ACHN (cell line): ENCODE data around the gene MYO1A.
A peak's percentile ranks its signal among the peaks of the same experiment; 100 is the strongest.
"Not testable (repeated sequence)": the region's sequence is repeated elsewhere in the genome, so short reads cannot be mapped to it uniquely, and the experiment has no call there.

Source experiments
- DNase-seq: peaks from one replicate; pipeline ENCODE4 v3.0.0-alpha.2; 2015
- in situ Hi-C: cut with HindIII; loops from 2 replicates; pipeline ENCODE4 v1.10.0; 2017; ENCODE audit warnings: low sequenced_read_pairs, low pct_ligation_motif_present, low pct_unique_long_range_greater_than_20kb

MYO1A gene

DNA sequence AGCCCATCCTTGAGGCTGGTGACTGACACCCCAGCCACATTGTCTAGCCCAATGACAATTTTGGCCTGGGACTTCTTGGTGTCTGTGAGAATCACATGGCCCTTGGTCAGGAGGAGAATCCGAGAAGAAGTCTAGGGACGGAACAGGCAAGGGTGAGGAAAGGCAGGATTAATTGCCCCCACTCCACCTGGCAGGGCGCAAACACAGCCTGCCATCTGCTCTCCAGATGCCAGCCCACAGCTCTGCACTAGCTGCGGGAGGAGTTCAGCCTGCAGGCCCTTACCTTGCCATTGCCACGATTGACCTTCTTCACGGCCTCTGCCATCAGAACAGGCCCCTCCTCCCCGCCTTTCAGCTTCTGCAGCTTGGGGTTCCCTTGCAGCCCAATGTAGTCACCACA lies 20.5 kb downstream of the MYO1A start:
- DNase-seq: no peak
- in situ Hi-C loops: no loop called here

DNA sequence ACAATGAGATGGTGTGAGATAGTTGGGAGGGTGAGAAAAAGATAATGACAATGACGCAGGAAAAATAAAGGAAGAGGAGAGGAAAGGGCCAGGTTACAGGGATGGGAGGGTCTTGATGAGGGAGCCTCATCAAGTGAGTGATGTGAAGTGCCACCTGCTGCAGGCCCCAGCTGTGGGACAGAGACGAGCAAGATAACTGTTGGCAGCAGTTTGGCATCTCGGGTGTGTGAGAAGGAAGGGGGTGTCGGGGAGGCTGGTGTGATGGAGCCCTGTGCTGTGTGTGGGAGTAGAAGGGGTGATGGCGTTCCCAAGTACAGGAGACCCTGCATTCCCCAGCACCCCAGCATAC lies 22.1 kb downstream of the MYO1A start:
- in situ Hi-C loops: no loop called here

DNA sequence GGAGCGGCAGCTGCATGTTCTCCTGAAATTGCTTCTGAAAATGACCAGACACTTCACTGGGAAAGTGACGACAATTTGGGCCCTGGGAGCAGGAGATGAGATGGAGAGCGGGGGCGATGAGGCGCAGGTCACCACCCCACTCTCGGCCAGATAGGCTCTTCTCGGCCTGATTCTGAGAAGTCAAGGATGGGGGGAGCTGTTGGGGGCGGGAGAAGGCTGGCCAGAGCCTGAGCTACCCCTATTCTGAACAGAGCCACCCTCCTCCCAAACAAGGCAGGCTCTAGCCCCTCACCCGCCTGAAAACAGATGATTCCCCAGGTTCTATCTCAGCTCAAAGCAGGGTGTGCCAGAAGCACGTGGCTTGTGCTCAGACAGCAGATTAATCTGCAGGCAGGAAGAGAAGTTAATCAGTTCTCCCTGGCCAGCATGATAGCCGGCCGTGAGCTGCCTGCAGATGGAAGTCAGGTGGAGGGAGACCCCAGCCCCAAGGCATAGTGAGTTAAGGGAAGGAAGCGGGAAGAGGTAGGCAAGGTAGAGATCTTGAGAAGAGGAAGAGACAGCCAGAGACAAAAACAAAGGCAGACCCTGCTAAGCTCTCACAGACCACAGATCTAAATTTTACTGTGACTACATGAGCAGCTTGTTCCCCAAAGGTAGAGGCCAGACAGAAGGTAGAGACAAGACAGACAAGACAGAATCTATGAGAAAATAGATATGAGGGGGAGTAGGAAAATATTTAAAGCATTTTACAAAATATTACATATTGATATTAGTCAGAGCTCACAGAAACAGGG lies 22.7 kb downstream of the MYO1A start:
- in situ Hi-C loops: no loop called here
- no peak for DNase-seq

More for the DNA sequence above, 22.1 kb downstream of the MYO1A start:
- no peak for DNase-seq

DNA sequence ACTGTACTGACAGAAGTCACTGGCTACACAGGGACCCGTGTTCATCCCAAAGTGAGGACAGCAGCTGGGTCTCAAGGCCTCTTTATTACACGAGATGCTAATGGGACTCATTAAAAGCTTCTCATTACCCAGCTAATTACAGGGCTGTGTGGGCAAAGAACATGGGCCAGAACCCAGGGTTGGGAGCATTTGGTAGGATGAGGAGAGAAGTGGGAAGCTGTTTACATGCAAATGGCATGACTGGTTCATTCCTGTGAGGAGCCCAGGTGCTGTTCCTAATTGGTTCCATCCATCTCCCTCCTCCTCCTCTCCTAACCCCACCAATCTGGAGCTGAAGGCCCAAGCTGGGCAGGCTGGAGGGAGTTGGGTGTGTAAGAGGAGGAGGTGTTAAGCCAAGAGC lies 24.7 kb downstream of the MYO1A start:
- no peak for DNase-seq
- in situ Hi-C loops: no loop called here

GRCh38 chr12:57022324-57022723 lies 27.6 kb downstream of the MYO1A start:
- DNase-seq, in situ Hi-C loops: not testable (repeated sequence)

GRCh38 chr12:57019983-57020719 lies 29.8 kb downstream of the MYO1A start:
- no peak for DNase-seq
- in situ Hi-C loops: no loop called here

DNA sequence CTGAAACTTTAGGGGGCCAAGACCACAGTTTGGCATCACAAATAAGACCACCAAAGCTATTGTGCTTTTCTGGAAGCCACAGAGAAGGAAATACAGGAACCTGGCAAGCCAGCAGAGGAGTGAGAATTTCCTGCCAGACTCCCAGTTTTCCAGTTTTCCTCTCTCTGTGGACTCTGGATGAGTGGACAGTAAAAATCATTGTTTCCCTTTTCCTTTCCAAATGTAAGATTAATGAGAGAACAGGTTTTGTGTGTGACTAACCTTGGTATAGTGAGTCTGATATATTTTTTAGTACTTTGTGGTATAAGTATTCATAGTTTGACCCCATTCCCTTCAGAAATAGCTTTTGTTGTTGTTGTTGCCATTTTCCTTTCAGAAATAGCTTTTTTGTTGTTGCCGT lies 31.0 kb downstream of the MYO1A start:
- in situ Hi-C loops: no loop called here

GRCh38 chr12:57018353-57018752 lies 31.6 kb downstream of the MYO1A start:
- DNase-seq, in situ Hi-C loops: not testable (repeated sequence)

More for the DNA sequence above, 31.0 kb downstream of the MYO1A start:
- no peak for DNase-seq

DNA sequence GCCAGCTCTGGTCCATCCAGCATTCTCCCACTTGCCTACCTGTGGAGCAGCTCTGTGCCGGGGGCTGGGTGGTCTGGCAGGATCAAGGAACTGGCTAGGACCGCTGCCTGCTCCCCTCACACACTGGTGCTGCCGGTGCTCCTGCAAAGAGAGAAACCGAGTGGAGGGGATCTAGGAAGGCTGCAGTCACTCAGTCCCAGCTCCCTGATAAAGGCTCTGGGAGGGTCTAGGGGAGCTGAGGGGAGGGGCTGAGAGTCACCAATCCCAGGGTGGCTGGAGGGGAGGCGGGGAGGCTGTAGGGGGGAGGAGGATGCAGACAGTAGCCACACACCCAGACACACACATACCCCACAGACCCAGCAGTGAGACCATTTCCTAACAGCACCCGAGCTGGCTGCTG lies 33.6 kb downstream of the MYO1A start, which contains the start of gene TAC3:
TAC3 (minus strand) TSS at position 182 of the 400 bp plus-strand sequence. CDS start 732 bp downstream, outside the sequence.
- DNase-seq: no peak
- in situ Hi-C loops: no loop called here

DNA sequence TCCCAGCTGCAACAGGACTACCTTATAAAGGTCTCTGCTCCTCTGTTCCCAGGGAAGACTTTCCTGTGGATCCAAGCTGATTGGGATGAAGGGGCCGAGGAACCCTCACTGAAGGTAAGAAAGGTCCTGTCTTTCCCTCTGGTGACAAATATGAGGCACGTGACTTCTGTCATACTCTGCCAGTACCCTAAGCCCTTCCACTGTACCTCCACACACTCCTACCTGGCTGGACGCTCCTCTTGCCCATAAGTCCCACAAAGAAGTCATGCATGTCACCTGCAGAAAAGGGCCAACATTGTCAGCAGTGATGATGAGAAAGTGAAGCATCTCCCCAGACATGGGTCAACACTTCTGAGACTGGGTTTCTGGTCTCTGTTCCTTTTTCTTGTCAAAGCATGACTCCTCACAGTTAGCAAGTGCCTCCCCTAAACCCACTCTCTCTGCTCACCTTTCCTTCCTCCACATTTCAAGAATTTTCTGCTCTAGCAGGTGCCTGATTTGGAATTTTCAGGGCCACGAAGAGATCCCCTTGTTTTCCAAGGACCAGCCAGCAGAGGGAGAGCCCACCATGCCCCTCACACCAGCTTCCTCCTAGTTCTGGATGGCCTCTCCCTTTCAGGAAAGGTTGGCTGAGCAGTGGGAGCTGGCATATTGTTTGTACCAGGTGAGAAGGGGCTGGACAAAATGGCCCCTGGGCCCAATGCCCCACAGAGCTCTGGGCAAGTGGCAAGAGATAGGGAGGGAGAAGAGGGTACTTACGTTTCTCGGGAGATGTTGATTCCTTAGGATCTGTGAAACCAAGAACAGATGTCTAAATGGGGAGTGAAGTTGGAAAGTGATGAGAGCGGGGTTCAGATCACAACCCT lies 37.1 kb downstream of the MYO1A start:
- no peak for DNase-seq
- in situ Hi-C loops: no loop called here

- in situ Hi-C loops: no loop called here
- DNase-seq: no peak
Measured at GRCh38 chr12:57011438-57012424, 38.2 kb downstream of the MYO1A start.

DNA sequence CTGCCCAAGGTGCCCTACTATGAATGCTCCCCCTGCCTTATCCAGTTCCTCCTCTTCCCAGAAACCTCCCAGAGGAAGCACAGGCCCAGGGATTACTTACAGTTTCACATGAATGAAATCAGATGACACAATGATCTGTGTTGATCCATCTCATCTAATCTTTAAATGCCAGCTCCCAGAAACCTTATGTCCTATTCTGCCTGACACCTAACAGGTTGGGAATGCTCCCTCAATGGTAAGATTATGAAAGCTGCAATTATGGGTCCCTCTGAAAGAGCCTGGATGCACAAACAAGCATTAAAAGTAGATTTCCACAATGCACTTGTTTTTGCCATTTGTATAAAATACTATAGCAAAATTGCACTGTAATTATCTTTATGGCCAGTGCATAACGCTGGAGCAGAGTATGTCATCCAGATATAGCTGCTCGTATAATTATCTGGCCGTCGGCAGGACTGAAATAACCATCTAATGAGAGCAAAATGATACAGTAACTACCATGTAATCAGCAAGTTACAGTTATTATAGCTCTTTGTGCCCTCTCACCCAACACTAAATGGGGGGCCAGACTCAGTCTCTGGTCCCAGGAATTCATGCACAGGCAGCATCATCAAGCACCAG lies 39.2 kb downstream of the MYO1A start:
- no peak for DNase-seq
- in situ Hi-C loops: no loop called here

DNA sequence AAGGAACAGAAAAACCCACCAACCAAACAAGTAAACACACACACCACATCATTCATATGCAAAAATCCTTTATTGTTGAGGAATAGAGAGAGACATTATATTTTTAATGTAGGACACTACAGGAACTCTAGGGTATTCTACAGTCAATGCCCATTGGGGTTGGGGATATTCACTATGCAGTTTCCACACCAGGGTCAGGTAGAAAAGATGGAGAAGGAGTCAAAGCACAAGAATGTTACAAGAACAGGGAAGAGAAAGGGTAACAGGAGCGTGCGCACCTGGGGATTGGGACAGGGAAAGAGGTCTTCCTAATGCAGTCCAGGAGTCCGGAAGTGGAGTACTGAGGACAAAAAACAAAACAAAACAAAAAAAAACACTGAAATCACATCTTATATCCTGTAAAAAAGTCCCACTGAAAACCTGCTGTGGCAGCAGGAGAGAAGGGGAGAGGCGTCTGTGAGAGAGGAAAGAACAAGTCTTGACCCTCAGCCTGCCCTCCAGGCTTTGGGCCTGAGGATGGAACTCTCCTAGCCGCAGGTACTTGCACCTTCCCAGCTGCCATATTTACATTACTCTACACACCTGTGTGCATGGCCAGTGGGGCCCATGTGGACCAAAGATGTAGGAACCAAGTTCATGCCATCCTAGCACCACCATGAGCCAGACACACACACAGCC lies 39.8 kb downstream of the MYO1A start:
- in situ Hi-C loops: no loop called here

GRCh38 chr12:57008178-57008577 lies 41.8 kb downstream of the MYO1A start:
- in situ Hi-C loops: no loop called here
- peak; percentile 82 for DNase-seq

More for the DNA sequence above, 39.8 kb downstream of the MYO1A start:
- DNase-seq: no peak

GRCh38 chr12:57006809-57007475 lies 43.0 kb downstream of the MYO1A start:
- in situ Hi-C loops: no loop called here
- DNase-seq: no peak

- peak; percentile 79 for DNase-seq
Measured at GRCh38 chr12:57005980-57006808, 43.7 kb downstream of the MYO1A start, which contains the start of gene ZBTB39. Gene ZBTB39, minus strand, starts transcription at chr12:57006546. Its CDS starts 1,629 bp downstream, at chr12:57004917.

More at GRCh38 chr12:57005980-57006808, 43.7 kb downstream of the MYO1A start, which contains the start of gene ZBTB39:
- in situ Hi-C loops: no loop called here
